ENCODE results near the gene RNU6-9.

- TF ChIP-seq CTCF (IDR thresholded peaks at IDR 0.05) = peak in 1 of 4 experiments; percentile 2
- peak in 1 of 2 donors; percentile 65 for TF ChIP-seq POLR2A (IDR thresholded peaks at IDR 0.05)
These were observed 32.4 kb downstream of the RNU6-9 start, which contains the start of gene ARID3A for GRCh38 chr19:925526-926322.

All from uterus (tissue), 2 donors.